ENCODE measurements around the gene LRRTM4.
"Not testable (repeated sequence)": the region's sequence is repeated elsewhere in the genome, so short reads cannot be mapped to it uniquely, and the experiment has no call there.

LRRTM4 gene

DNA sequence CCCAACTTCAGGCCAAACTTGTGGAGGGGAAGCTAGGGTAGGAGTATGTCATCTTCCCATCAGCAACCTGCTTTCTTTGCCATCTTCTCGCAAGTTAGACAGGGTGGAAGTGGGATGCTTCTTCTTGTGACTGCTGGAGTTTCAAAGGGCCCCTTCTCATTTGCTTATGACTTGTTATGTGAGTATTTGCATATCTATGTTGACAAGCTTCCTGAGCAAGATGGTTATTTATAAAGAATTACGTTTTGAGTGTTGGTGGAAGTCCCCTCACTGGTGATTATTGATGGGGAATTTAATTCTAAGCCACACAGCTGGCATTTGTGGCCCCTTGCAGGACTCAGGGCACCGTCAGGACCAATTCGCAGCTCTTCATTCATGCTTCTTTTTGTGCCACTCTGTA is 791.0 kb downstream of the LRRTM4 start:
- H3K9me3 ChIP-seq (ENCODE audit: low read length): no peaks in the 10 kb centered on the region
- no peaks in the 10 kb centered on the region for H3K36me3 ChIP-seq (ENCODE audit: insufficient read depth, low read length)
- H3K4me3 ChIP-seq (ENCODE audit: low read depth in 1 of 2, low read length in 2 of 2): no peak overlapping the region
- H3K9ac ChIP-seq (ENCODE audit: low read length): no peak overlapping the region
- H3K27me3 ChIP-seq (ENCODE audit: control insufficient read depth in 1 of 2, insufficient read depth in 2 of 2, low read length in 2 of 2): no peaks in the 10 kb centered on the region
- H3K4me1 ChIP-seq (ENCODE audit: insufficient read depth, low read length): no peaks in the 10 kb centered on the region
- H3K27ac ChIP-seq (ENCODE audit: low read depth, low read length): no peak overlapping the region

DNA sequence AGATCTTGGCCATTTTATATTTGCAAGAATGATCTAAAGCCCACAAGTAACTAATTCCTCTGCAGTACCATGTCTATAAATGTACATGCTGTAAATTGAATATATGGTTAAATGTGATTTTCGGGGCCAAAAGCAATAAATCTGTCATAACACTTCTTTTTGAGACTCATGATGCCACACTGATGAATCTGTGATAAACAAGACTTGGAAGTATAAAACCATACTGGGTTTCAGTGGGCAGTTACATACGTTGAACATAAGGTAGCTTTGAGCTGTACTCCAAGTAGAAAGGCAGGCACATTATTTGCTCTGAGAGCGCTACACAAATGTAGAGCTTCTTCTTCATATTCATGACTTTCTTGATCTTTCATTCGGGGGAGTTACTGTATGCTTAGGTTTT is 792.2 kb downstream of the LRRTM4 start:
- H3K27me3 ChIP-seq (ENCODE audit: control insufficient read depth in 1 of 2, insufficient read depth in 2 of 2, low read length in 2 of 2): no peaks in the 10 kb centered on the region
- H3K4me1 ChIP-seq (ENCODE audit: insufficient read depth, low read length): no peaks in the 10 kb centered on the region
- H3K9me3 ChIP-seq (ENCODE audit: low read length): no peaks in the 10 kb centered on the region
- no peak overlapping the region for H3K9ac ChIP-seq (ENCODE audit: low read length)
- no peak overlapping the region for H3K27ac ChIP-seq (ENCODE audit: low read depth, low read length)
- H3K36me3 ChIP-seq (ENCODE audit: insufficient read depth, low read length): no peaks in the 10 kb centered on the region
- H3K4me3 ChIP-seq (ENCODE audit: low read depth in 1 of 2, low read length in 2 of 2): no peak overlapping the region

DNA sequence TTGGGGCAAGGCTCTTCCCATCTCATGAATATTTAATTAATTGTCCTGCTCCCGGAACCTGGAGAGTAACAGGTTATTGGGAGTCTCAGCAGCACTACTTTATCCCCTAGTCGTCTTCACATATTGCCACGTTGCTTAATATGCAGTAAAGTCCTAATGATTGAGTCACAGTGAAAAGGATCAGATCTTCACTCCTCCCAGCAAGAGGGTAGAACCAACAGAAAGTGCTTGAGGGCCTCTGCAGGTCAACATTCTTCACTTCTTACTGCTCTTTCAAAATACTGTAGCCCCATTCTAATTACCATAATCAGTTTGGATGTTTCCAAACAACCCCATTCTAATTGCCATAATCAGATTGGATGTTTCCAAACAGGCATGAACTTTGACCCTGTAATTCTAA is 801.0 kb downstream of the LRRTM4 start:
- Histone ChIP-seq H3K27me3 (ENCODE audit: control insufficient read depth in 1 of 2, insufficient read depth in 2 of 2, low read length in 2 of 2) (no peaks in the 10 kb centered on the region), H3K9me3 (ENCODE audit: low read length) (no peaks in the 10 kb centered on the region), H3K36me3 (ENCODE audit: insufficient read depth, low read length) (no peaks in the 10 kb centered on the region), H3K4me1 (ENCODE audit: insufficient read depth, low read length) (no peaks in the 10 kb centered on the region), H3K9ac (ENCODE audit: low read length) (no peak overlapping the region), H3K4me3 (ENCODE audit: low read depth in 1 of 2, low read length in 2 of 2) (no peak overlapping the region), H3K27ac (ENCODE audit: low read depth, low read length) (no peak overlapping the region)

DNA sequence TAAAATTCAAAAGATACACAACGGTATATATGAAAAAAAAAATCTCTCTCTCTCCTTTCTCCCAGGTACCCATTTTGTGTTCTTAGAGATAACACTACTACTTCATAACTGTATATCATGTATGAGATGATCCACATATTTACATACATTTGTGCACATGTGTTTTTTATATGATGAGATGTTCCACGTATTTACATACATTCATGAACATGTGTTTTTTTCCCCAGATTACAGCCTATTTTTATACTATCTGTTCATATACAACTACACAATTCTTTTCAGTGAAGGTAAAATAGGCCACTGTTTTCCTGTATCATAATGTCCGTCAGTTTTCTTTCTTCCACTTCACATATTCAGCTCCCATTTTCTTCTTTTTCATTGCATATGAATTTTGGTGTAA is 808.9 kb downstream of the LRRTM4 start:
- H3K27me3 ChIP-seq (ENCODE audit: control insufficient read depth in 1 of 2, insufficient read depth in 2 of 2, low read length in 2 of 2): no peaks in the 10 kb centered on the region

GRCh38 chr2:76711490-76711889 is 810.7 kb downstream of the LRRTM4 start:
- Histone ChIP-seq H3K9ac (ENCODE audit: low read length) (no peak overlapping the region), H3K27ac (ENCODE audit: low read depth, low read length) (no peak overlapping the region), H3K36me3 (ENCODE audit: insufficient read depth, low read length) (no peaks in the 10 kb centered on the region), H3K27me3 (ENCODE audit: control insufficient read depth in 1 of 2, insufficient read depth in 2 of 2, low read length in 2 of 2) (no peaks in the 10 kb centered on the region), H3K4me3 (ENCODE audit: low read depth in 1 of 2, low read length in 2 of 2) (no peak overlapping the region), H3K9me3 (ENCODE audit: low read length) (no peaks in the 10 kb centered on the region), H3K4me1 (ENCODE audit: insufficient read depth, low read length) (no peaks in the 10 kb centered on the region)

More for the DNA sequence above, 808.9 kb downstream of the LRRTM4 start:
- Histone ChIP-seq H3K27ac (ENCODE audit: low read depth, low read length) (no peak overlapping the region), H3K36me3 (ENCODE audit: insufficient read depth, low read length) (no peaks in the 10 kb centered on the region), H3K9ac (ENCODE audit: low read length) (no peak overlapping the region), H3K9me3 (ENCODE audit: low read length) (no peaks in the 10 kb centered on the region), H3K4me3 (ENCODE audit: low read depth in 1 of 2, low read length in 2 of 2) (no peak overlapping the region), H3K4me1 (ENCODE audit: insufficient read depth, low read length) (no peaks in the 10 kb centered on the region)

- no peaks in the 10 kb centered on the region for H3K36me3 ChIP-seq (ENCODE audit: insufficient read depth, low read length)
- no peaks in the 10 kb centered on the region for H3K9me3 ChIP-seq (ENCODE audit: low read length)
- H3K27me3 ChIP-seq (ENCODE audit: control insufficient read depth in 1 of 2, insufficient read depth in 2 of 2, low read length in 2 of 2): no peaks in the 10 kb centered on the region
- H3K4me3 ChIP-seq (ENCODE audit: low read depth in 1 of 2, low read length in 2 of 2): no peak overlapping the region
- H3K4me1 ChIP-seq (ENCODE audit: insufficient read depth, low read length): no peaks in the 10 kb centered on the region
- H3K27ac ChIP-seq (ENCODE audit: low read depth, low read length): no peak overlapping the region
- H3K9ac ChIP-seq (ENCODE audit: low read length): no peak overlapping the region
These were observed 821.3 kb downstream of the LRRTM4 start for GRCh38 chr2:76700894-76701293.

- not testable (repeated sequence) for H3K27me3 ChIP-seq (ENCODE audit: control insufficient read depth in 1 of 2, insufficient read depth in 2 of 2, low read length in 2 of 2); H3K9ac ChIP-seq (ENCODE audit: low read length); H3K27ac ChIP-seq (ENCODE audit: low read depth, low read length); H3K4me1 ChIP-seq (ENCODE audit: insufficient read depth, low read length); H3K4me3 ChIP-seq (ENCODE audit: low read depth in 1 of 2, low read length in 2 of 2); H3K36me3 ChIP-seq (ENCODE audit: insufficient read depth, low read length); H3K9me3 ChIP-seq (ENCODE audit: low read length)
These were observed 824.0 kb downstream of the LRRTM4 start for GRCh38 chr2:76697998-76698713.
